ENCODE results near the gene RNASEH2A.

Gene RNASEH2A

DNA sequence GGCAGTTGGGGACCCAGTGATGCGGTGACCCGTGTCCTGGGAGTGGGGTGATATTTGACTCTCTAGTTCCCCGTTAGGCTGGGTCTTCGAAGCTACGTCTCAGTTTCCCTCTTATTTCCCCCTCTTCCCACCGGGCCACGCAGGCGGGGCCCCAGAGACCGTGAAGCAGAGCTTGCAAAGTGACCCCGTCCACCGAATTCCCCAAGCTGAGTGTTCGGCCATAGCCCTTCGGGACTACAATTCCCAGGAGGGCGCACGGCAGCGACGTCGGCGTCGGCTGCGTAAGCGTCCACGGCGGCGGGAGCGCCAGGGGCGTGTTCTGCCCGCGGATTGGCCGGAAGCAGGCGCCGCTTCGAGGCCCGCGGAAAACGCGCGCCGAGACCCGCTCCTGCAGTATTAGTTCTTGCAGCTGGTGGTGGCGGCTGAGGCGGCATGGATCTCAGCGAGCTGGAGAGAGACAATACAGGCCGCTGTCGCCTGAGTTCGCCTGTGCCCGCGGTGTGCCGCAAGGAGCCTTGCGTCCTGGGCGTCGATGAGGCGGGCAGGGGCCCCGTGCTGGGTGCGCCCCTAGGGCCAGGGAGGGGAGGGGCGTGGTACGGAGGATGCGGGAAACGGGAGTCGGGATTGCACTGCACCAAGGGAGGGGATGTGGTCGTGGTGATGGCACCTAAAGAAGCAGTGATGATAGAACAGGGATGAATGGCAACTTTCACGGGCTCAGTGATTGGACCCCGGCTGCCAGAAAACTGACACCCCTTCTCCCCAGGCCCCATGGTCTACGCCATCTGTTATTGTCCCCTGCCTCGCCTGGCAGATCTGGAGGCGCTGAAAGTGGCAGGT lies at the start of gene RNASEH2A:
Gene RNASEH2A, plus strand, starts transcription at position 343 of the 840 bp plus-strand sequence. Its CDS starts 90 bp downstream, at position 433.
- DNase-seq: peak; percentile 88 to 91

- DNase-seq: peak; percentile 71 to 79
These were observed 48.7 kb upstream of the RNASEH2A start for GRCh38 chr19:12757544-12758274.

GRCh38 chr19:12759686-12760085 lies 46.7 kb upstream of the RNASEH2A start:
- DNase-seq: no peak

DNA sequence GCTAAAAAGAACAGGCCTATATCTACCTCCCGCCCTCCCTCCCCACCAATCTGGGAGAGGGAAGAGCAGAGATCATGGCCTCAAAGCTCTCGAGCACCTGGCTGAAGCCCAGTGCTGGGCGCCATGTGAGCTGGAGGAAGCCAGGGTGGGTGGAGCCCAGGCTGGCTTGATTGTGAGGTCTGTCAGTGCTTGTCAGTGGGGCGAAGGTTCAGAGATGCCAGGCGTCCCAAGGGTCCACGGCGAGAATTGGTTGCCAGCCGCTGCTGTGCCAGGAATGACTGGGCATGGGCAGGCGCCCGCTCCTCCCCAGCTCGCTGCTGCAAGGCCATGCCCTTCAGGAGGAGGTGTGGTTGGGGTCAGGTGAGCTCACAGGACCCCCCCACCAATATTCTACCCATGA lies 43.3 kb upstream of the RNASEH2A start:
- no peak for DNase-seq

GRCh38 chr19:12764698-12765097 lies 41.7 kb upstream of the RNASEH2A start:
- no peak for DNase-seq

GRCh38 chr19:12766051-12766521 lies 40.3 kb upstream of the RNASEH2A start:
- peak in 1 of 2 donors; percentile 83 for DNase-seq

GRCh38 chr19:12767150-12767549 lies 39.2 kb upstream of the RNASEH2A start:
- DNase-seq: no peak

- DNase-seq: no peak
These were observed 38.7 kb upstream of the RNASEH2A start for GRCh38 chr19:12767666-12768065.

DNA sequence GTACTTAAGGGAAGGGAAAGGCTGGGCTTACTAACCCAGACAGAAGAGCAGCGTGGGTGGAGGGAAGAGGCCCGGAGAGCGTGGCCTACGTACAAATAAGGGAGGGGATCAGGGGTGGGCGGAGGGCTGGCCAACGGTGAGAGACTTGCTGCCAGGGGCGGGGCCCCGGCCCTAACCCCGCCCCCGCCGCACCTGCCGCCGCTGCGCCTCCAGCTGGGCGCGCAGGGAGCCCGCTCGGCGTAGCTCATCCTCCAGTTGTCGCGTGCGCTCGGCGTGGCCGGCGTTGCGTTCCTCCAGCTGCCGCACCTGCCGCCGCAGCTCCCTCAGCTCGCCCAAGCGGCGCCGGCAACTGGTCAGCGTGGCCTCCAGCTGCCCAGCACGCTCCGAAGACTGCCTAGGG lies 36.7 kb upstream of the RNASEH2A start:
- DNase-seq: peak; percentile 65 to 69

GRCh38 chr19:12770922-12771321 lies 35.5 kb upstream of the RNASEH2A start:
- DNase-seq: no peak

DNA sequence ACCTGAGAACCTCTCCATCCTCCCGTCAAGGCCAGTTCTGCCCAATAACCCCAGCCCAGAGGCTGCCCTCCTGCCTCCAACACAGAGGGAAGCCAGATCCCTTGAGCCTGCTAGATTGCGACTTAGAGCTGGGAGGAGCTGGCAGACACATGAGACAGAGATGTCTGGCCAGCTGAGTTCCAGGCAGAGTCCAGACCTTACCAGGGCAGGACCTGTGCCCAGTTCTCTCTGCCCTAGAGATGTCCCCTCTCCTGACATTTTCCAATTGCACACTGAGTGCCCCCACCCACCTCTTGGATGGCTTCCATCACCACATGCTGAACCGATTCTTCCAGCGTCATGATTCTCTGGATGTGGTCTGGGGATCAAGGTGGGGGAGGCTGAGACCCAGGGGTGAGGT lies 34.1 kb upstream of the RNASEH2A start:
- no peak for DNase-seq

DNA sequence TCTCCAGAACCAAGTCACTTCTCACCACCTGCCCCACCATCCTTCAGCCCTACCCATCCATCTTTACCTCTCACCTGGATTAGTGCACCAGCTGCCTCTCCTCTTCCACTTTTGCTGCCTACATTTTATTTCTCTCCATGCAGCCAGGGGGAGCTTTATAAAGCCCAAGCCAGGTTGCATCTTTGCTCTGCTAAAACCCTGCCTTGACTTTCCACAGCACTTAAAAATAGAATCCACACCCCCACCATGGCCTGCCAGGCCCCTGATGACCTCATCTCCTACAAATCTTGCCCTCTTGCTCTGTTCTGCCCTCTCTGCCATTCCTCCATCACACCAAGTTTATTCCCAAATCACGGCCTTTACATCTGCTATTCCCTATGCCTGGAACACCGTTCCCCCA lies 32.8 kb upstream of the RNASEH2A start:
- no peak for DNase-seq

GRCh38 chr19:12774588-12775555 lies 31.5 kb upstream of the RNASEH2A start, which contains the start of gene HOOK2:
HOOK2 (minus strand) TSS chr19:12775552; CDS start chr19:12775449, 103 bp downstream.
- DNase-seq: peak in 1 of 2 donors; percentile 34

DNA sequence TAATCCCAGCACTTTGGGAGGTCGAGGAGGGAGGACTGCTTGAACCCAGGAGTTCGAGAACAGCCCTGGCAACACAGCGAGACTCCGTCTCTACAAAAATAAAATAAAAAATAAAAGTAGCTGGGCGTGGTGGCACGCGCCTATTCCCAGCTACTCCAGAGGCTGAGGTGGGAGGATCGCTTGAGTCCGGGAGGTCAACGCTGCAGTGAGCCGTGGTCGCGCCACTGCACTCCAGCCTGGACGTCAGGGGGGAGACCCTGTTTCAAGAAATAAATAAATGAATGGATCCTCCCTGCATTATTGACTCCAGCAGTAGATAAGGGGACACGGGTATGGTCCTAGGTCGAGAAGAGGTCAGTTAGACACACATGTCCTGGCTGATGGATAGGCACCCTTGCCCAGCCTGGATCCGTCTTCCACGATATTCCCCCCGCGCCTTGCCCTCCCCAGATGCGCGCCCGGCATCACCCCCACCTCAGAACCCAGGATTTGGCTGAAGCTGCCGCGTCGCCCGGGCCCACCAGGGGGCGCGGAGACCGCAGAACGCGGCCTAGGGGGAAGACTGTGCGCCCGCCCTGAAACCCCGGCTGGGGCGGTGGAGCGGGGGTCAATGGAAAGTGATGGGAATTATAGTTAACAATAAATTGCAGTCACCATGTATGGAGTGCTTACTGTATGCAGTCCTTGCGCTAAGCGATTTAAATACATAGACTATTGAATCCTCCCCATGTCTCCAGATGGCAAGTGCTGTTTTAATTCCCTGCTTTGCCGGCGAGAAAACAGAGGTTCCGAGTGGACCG lies 29.0 kb upstream of the RNASEH2A start:
- peak; percentile 88 to 90 for DNase-seq

DNA sequence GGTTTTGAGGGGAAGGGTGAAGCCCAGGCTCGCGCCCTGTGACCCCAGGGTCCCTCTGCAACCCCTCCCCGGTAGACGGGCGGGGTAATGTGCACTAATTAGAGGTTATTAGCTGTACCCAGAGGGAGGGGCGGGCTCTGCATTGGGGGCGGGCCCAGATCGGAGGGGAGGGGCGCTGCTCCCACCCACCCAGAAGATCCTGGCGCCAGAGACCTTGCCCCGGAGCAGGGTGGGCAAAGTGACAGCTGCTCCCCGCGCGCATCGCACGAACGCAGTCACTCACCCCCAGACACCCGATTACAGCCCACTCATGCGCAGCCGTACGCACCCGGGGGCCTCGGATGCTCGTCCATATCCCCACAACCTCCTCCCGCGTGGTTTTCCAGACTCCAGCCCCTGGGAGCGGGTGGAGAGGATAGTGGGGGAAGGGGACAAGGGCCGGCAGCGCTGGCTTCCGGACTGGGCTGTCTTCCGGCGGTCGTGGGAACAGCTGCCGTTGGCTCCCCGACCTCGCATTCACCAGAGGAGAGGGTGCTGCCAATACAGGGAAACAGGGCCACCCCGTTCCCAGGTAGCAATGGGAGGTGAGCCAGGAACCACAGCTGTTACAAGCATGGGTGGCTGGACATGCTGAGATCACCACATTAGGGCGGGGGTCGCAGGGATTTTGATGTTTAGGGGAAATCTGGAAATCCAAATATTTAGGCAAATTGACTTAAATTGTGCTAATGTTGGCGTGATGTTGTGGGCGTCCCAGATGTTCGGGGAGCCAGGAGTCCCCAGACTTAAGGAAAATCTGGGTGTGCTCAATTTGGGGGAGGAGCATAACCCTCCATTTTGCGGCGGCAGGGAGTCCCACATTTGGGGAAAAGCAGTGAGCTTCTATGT lies 28.1 kb upstream of the RNASEH2A start:
- DNase-seq: peak; percentile 48 to 57

GRCh38 chr19:12778905-12779161 lies 27.6 kb upstream of the RNASEH2A start:
- DNase-seq: no peak

DNA sequence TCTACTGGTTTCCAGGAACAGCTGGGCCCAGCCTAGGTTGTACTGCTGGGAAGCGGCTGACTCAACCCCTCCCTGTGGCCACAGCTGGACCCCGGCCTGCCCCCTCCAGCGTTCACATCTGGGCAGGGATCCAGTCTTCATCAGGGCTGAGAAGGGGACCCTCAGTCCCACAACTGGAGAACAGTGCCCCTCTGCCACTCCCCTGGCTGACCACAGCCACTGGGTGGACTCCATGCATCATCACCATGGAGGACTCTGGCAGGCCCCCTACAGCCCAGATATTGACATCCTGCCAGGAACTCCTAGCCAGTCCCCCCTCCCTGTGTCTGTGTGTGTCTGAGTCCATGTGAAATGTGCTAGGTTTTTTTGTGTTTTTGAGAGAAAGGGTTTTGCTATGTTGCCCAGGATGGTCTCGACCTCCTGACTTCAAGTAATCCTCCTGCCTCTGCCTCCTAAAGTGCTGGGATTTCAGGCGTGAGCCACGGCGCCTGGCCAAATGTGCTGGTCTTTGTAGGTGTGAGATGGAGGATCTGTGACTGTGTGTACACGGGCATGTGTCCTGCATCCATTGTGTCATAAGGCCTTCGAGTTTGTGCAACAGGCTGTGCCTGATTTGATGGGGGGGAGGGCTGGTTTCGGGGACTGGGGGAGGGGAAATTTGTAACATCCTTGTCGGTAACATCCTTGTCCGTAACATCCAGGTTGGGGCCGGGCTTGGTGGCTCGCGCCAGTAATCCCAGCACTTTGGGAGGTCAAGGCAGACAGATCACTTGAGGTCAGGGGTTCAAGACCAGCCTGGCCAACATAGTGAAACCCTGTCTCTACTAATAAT lies 27.0 kb upstream of the RNASEH2A start:
- no peak for DNase-seq

DNA sequence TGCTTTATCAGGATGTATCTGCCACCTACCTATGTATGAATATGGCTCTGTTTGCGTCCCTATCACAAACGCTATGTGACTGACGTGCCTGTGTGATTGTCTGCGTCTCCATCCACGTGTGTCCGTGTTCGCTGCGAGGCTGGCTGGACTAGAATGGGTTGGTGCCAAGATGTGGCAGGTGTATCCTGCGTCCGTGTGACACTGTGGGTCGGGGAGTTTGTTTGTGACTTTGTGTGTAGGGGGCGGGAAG lies 24.3 kb upstream of the RNASEH2A start:
- DNase-seq: no peak

DNA sequence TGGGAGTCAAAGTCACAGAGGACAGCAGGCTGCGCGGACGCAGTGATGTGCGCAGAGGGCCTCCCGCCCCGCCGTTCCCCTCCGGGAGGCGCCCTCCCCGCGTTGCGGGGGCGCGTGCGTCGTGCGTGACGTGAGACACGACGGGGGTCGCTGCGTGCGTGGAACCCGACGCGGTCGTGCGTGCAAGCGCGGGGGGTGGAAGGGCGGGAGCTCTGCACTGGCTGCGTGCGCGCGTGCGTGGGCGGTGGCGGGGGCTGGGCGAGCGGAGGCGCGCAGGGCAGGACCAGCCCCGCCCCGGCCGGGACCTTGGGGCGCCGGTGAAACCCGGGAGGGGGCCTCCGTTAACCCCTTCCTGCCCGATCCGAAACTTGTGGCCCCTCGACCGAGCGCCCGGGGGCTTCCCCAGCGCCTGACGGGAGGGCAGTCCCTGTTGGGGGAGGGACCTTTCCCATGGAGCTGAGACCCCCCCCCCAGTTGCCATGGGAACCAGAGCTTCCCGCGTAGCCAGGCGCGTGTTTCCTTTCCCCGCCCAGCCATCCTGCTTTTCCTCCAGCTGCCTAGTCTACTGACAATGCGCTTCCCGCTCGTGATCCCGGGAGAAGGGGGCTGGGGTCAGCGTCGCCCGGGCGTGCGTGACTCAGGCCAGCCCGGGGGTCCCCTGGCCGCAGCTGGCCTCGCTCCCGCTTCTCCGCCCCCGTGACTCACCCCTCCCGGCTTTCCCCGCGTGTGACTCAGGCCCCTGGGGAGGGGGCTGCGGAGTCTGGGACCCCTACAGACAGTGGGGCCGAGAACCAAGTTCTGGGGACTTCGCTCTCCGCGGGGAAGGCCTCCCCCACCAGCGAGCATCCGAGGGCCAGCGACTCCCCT lies 23.7 kb upstream of the RNASEH2A start:
- peak; percentile 86 to 93 for DNase-seq

All from stimulated activated CD4-positive, alpha-beta T cell treated with anti-CD3 and anti-CD28 coated beads, Interleukin-2, amount 100 ng/mL, for 24 hours (primary cell).